Activated B cell treated with CpG ODN at 0.5 μM for 24 hours (primary cell): ENCODE results near the gene SEH1L. TPM values are rescaled to one million over a fixed set of nuclear protein-coding genes. Genes with fewer than 3 reads are reported as not detected.

Source experiments
- ATAC-seq: fragments of 200-7000 bp; cut with Tn5 transposase; one replicate; pipeline ENCODE4 v1.10.0; 2021; ENCODE audit warnings: low read depth, mild to moderate bottlenecking, moderate library complexity
- CTCF ChIA-PET: fragments of 350-600 bp; sonication (Branson Sonifier 250); formaldehyde crosslinking; loops from one replicate; lab custom pipeline; 2021; ENCODE audit warnings: antibody characterized with exemption; lab: Charles Lee
- POLR2A ChIA-PET: fragments of 350-600 bp; sonication (Branson Sonifier 250); formaldehyde crosslinking; loops from one replicate; lab custom pipeline; 2021; ENCODE audit warnings: antibody characterized with exemption; lab: Charles Lee
- DNase-seq: peaks from one replicate; pipeline ENCODE4 v3.0.0; 2022
- H3K27ac Mint-ChIP-seq: one replicate; pipeline ENCODE4 v1.8.0; 2020; ENCODE audit warnings: mixed read lengths
- H3K27me3 Mint-ChIP-seq: one replicate; pipeline ENCODE4 v1.8.0; 2021; ENCODE audit warnings: mixed read lengths
- H3K36me3 Mint-ChIP-seq: one replicate; pipeline ENCODE4 v1.8.0; 2021; ENCODE audit warnings: low read depth, mixed read lengths
- H3K4me1 Mint-ChIP-seq: one replicate; pipeline ENCODE4 v1.8.0; 2021; ENCODE audit warnings: mixed read lengths
- H3K4me3 Mint-ChIP-seq: one replicate; pipeline ENCODE4 v1.8.0; 2020; ENCODE audit warnings: mild to moderate bottlenecking, mixed read lengths
- H3K9me3 Mint-ChIP-seq: one replicate; pipeline ENCODE4 v1.8.0; 2020; ENCODE audit warnings: mixed read lengths
- CTCF ChIP-seq: fragments of 200-600 bp; IDR thresholded peaks from one replicate; pipeline ENCODE4 v1.8.0; 2022; ENCODE audit warnings: antibody characterized with exemption, mild to moderate bottlenecking
- intact Hi-C: fragments of 100-400 bp; cut with micrococcal nuclease; formaldehyde crosslinking; loops from one replicate; pipeline ENCODE4 v1.15.1; 2024
- total RNA-seq: library from RNA; stranded (reverse); gene quantifications from 2 replicates; pipeline ENCODE4 v1.2.3, GENCODE V29; 2022

The SEH1L gene
- total RNA-seq, 1 donor from 2014 or later, result 79.3 TPM

DNA sequence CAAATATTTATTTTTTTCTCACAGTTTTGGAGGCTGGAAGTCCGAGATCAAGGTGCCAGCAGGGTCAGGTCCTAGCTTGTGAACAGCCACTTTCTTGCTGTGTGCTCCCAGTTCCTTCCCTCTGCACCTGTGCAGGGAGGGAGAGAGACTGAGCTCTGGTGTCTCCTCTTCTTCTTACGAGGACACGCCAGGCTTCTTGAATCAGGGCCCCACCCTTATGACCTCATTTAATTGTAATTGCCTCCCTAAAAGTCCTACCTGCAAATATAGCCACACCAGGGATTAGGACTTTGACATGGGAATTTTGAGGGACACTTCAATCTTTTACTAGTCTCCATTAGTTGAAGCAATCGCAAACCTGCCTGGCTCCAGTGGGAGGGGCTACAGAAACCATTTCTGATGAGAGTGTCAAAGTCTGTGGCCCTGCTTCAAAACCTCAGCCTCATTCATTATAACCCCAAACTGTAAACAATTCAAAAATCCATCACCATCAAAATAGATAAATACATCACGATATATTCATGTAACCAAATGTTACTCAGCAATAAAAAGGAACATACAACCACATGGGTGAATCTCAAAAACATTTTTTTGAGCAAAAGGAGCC, 18.2 kb upstream of the SEH1L start:
- ATAC-seq (no peak), DNase-seq (no peak)
- TF ChIP-seq CTCF, result no peak
- intact Hi-C loops, result no loop called here
- no peaks in the 10 kb centered on the region for H3K9me3 Mint-ChIP-seq
- peaks cover 1% of the 10 kb centered on the region for H3K27me3 Mint-ChIP-seq
- H3K27ac Mint-ChIP-seq, result no peak overlapping the region
- H3K4me3 Mint-ChIP-seq, result no peak overlapping the region
- CTCF ChIA-PET, result no interaction called here
- POLR2A ChIA-PET, result no interaction called here
- H3K36me3 Mint-ChIP-seq, result no peaks in the 10 kb centered on the region
- no peaks in the 10 kb centered on the region for H3K4me1 Mint-ChIP-seq

- Mint-ChIP-seq H3K27ac (no peak overlapping the region), H3K27me3 (peaks cover 3% of the 10 kb centered on the region), H3K9me3 (no peaks in the 10 kb centered on the region), H3K4me1 (no peaks in the 10 kb centered on the region), H3K4me3 (no peak overlapping the region), H3K36me3 (no peaks in the 10 kb centered on the region)
- intact Hi-C loops, result no loop called here
- ATAC-seq (no peak), DNase-seq (no peak)
- TF ChIP-seq CTCF, result no peak
- ChIA-PET POLR2A (no interaction called here), CTCF (no interaction called here)
Observed at GRCh38 chr18:12930376-12930775, 17.4 kb upstream of the SEH1L start.

- TF ChIP-seq CTCF, result no peak
- Mint-ChIP-seq H3K4me3 (no peak overlapping the region), H3K4me1 (no peaks in the 10 kb centered on the region), H3K36me3 (no peaks in the 10 kb centered on the region), H3K27ac (no peak overlapping the region), H3K9me3 (no peaks in the 10 kb centered on the region), H3K27me3 (peaks cover 3% of the 10 kb centered on the region)
- DNase-seq, result no peak
- CTCF ChIA-PET, result no interaction called here
- POLR2A ChIA-PET, result no interaction called here
- intact Hi-C loops, result no loop called here
- ATAC-seq, result no peak
Observed at GRCh38 chr18:12930908-12931307, 16.9 kb upstream of the SEH1L start.

- Mint-ChIP-seq H3K4me3 (no peak overlapping the region), H3K27ac (no peak overlapping the region), H3K9me3 (no peaks in the 10 kb centered on the region), H3K4me1 (no peaks in the 10 kb centered on the region), H3K36me3 (no peaks in the 10 kb centered on the region), H3K27me3 (peaks cover 3% of the 10 kb centered on the region)
- no peak for ATAC-seq
- ChIA-PET CTCF (interaction anchor here (0.8 to 3.7 kb wide), 7 partner anchors 47 to 543 kb away, joined by 3 to 112 read pairs (median 15); no protein-coding TSS in a partner anchor), POLR2A (no interaction called here)
- TF ChIP-seq CTCF, result no peak
- intact Hi-C loops, result no loop called here
- DNase-seq, result no peak
Observed at GRCh38 chr18:12933327-12933726, 14.5 kb upstream of the SEH1L start.

GRCh38 chr18:12934454-12935071, 13.2 kb upstream of the SEH1L start:
- Mint-ChIP-seq H3K27ac (no peak overlapping the region), H3K4me3 (no peak overlapping the region), H3K36me3 (no peaks in the 10 kb centered on the region), H3K9me3 (no peaks in the 10 kb centered on the region), H3K4me1 (no peaks in the 10 kb centered on the region), H3K27me3 (peaks cover 3% of the 10 kb centered on the region)
- DNase-seq (peak; percentile 62), ATAC-seq (peak; percentile 89)
- CTCF ChIA-PET, result interaction anchor here (0.6 to 3.7 kb wide), 35 partner anchors 8 to 695 kb away, joined by 3 to 112 read pairs (median 4); partner anchors contain the start of genes CEP76, PRELID3A, PSMG2 and PTPN2
- TF ChIP-seq CTCF, result no peak
- intact Hi-C loops, result loop anchor here (1.0 kb wide), 4 partner anchors 40 to 543 kb away; no protein-coding TSS in a partner anchor
- POLR2A ChIA-PET, result interaction anchor here (1.2 kb wide), 1 partner anchor 207 kb away, joined by 4 read pairs; no protein-coding TSS in a partner anchor
